Retinal pigment epithelial cell (primary cell): ENCODE results near the gene KANK2.
"Not testable (repeated sequence)": the region's sequence is repeated elsewhere in the genome, so short reads cannot be mapped to it uniquely, and the experiment has no call there.

ENCODE experiments used
- DNase-seq: peaks from one replicate; pipeline ENCODE4 v3.0.0-alpha.2; 2010; ENCODE audit warnings: low read depth
- H3K4me3 ChIP-seq: 2 replicates; pipeline ENCODE4 v1.5.1; 2011; ENCODE audit warnings: mild to moderate bottlenecking, low read length, control low read depth, moderate library complexity
- TF ChIP-seq, protein P1 (sequence below): conservative IDR thresholded peaks from 2 replicates; pipeline ENCODE4 v1.5.1; 2011; ENCODE audit warnings: low read depth, low read length, control low read depth, inconsistent platforms

KANK2 gene

DNA sequence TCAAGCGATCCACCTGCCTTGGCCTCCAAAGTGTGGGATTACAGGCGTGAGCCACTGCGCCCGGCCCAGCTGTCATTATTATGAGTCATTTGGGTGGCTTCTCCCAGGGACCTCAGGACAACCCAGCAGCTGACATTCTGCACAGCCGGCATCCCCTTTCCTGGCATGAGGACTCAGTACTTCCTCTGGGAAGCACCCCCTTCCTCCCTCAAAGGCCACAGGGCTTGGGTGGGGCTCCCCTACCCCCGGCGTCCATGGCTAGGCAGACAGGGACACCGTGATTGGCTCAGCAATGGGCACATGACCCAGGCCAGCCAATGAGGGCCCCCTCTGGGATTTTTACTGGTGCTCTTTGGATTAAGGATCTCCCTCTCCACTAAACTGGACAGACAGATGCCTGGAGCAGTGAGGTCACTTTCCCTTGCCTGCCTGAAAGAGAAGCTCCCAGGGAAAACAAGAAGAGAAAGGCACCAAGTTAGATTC, 6.0 kb downstream of the KANK2 start:
- TF ChIP-seq, protein P1, sequence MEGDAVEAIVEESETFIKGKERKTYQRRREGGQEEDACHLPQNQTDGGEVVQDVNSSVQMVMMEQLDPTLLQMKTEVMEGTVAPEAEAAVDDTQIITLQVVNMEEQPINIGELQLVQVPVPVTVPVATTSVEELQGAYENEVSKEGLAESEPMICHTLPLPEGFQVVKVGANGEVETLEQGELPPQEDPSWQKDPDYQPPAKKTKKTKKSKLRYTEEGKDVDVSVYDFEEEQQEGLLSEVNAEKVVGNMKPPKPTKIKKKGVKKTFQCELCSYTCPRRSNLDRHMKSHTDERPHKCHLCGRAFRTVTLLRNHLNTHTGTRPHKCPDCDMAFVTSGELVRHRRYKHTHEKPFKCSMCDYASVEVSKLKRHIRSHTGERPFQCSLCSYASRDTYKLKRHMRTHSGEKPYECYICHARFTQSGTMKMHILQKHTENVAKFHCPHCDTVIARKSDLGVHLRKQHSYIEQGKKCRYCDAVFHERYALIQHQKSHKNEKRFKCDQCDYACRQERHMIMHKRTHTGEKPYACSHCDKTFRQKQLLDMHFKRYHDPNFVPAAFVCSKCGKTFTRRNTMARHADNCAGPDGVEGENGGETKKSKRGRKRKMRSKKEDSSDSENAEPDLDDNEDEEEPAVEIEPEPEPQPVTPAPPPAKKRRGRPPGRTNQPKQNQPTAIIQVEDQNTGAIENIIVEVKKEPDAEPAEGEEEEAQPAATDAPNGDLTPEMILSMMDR: no peak
- DNase-seq: no peak
- no peak overlapping the region for H3K4me3 ChIP-seq

DNA sequence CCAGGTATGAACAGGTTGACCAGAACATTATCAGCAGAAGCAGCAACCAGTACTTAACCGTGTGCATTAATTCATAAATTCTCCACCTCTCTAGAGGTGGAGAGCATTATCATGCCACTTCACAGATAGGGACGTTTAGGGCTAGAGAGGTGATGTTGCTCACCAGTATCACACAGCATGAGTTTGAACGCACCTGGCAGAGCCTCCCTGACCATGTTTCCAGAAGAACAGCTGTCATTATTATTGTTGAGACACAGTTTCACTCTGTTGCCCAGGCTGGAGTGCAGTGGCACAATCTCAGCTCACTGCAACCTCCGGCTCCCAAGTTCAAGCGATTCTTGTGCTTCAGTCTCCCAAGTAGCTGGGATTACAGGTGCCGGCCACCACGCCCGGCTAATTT, 6.8 kb downstream of the KANK2 start:
- TF ChIP-seq, protein P1: no peak
- H3K4me3 ChIP-seq: no peak overlapping the region
- no peak for DNase-seq

DNA sequence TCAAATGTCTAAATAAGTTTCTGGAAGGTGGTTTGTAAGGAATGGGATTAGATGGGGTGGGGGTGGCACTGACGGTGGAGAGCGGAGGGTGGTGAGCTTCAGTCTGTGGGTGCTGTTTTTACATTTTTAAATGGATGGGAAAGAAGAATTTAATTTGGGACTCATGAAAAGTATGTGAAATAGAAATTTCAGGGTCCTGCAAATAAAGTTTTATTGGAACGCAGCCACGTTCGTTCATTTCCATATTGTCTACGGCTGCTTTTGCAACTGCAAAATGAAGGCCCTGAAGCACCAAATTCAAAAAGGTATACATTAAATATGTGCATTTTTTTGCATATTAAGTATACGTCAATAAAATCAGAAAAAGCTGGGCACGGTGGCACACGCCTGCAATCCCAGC, 9.9 kb downstream of the KANK2 start:
- no peak overlapping the region for H3K4me3 ChIP-seq
- TF ChIP-seq, protein P1: no peak
- DNase-seq: no peak

DNA sequence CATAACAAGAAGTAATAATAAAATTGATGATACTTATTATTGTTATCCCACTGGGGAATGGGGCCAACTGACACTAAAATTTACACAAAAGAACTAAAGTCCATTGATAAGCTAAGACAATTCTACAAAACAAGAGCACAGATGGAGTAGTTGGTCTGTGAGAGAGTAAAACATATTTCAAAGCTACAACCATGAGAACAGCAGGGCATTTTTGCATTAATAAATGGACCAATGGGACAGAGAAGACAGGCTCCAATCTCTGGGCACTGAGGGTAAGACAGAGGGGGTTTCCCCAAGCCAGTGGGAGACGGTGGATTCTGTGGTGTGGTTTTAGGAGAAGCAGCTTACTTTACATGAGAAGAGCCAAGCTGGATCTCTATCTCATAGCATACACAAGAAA, 14.4 kb downstream of the KANK2 start:
- TF ChIP-seq, protein P1: no peak
- H3K4me3 ChIP-seq: no peak overlapping the region
- DNase-seq: no peak

DNA sequence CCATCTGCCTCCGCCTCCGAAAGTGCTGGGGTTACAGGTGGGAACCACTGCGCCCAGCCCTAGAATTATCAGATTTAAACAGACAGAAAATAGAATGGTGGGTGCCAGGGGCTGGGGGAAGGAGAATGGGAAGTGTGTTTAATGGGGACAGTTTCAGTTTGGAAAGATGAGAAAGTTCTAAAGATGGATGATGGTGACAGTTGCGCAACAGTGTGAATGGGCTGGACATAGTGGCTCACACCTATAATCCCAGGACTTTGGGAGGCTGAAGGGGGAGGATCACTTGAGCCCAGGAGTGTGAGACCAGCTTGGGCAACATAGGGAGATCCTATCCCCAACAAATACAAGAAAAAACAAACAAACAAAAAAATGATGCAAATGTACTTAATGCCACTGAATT, 15.9 kb downstream of the KANK2 start:
- H3K4me3 ChIP-seq: no peak overlapping the region
- TF ChIP-seq, protein P1: no peak
- no peak for DNase-seq

DNA sequence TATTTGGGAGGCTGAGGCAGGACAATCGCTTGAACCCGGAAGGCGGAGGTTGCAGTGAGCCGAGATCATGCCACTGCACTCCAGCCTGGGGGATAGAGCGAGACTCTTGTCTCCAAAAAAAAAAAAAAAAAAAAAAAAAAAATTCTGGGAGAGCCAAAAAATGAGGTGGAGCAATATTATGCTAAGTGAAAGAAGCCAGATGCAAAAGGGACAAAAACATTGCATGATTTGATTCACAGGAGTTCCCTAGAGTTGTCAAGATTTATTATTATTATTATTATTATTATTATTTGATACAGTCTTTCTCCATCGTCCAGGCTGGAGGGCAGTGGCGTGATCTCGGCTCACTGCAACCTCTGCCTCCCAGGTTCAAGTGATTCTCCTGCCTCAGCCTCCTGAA, 16.4 kb downstream of the KANK2 start:
- DNase-seq: not testable (repeated sequence)

DNA sequence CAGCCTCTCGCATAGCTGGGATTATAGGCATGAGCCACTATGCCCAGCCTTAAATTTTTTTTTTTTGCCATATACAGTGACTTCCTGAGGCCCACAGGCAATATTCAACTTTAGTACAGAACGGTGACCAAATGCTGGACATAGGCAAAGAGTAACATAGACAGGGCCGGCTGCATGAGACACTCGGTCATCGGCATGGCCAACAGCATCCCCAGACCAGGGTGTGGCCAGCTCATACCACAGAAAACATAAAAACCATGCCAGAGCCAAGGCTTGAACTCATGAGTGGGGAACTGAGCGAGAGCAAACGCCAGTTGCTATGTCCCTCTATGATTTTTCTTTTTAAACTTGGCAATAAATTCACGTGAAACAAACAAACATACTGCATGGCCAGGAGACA, 17.0 kb downstream of the KANK2 start:
- no peak overlapping the region for H3K4me3 ChIP-seq
- DNase-seq: no peak
- TF ChIP-seq, protein P1: no peak

More for the DNA sequence above, 16.4 kb downstream of the KANK2 start:
- H3K4me3 ChIP-seq: not testable (repeated sequence)
